CD14-positive monocyte (primary cell): ENCODE measurements around the gene AMACR. TPM values are rescaled to one million over a fixed set of nuclear protein-coding genes. Genes with fewer than 3 reads are reported as not detected.

ENCODE experiments used
- DNase-seq, 3 donors: peaks; one replicate each; pipeline ENCODE4 v3.0.0-alpha.2; 2011 to 2022
- H2AFZ ChIP-seq: 2 replicates; pipeline ENCODE4 v1.6.0; 2012; ENCODE audit warnings: mild to moderate bottlenecking, low read depth, low read length, inconsistent platforms; ENCODE audit not compliant: insufficient read depth, poor library complexity, severe bottlenecking
- H3K27ac ChIP-seq, 2 donors: 1 replicate in 1 of 2; 2 replicates in 1 of 2; pipeline ENCODE4 v1.5.1; 2012 to 2013; ENCODE audit warnings: low read length in 2 of 2, control low read depth in 1 of 2, inconsistent platforms in 1 of 2, low read depth in 1 of 2, mild to moderate bottlenecking in 1 of 2
- H3K27me3 ChIP-seq, 2 donors: one replicate each; pipeline versions ENCODE4 v1.6.0 to v1.6.1; 2011 to 2013; ENCODE audit warnings: low read length in 2 of 2; ENCODE audit not compliant: control insufficient read depth in 2 of 2, insufficient read depth in 2 of 2
- H3K36me3 ChIP-seq, 2 donors: replicated peaks in 1 of 2; 1 replicate in 1 of 2; 2 replicates in 1 of 2; pipeline versions ENCODE4 v1.5.1 to v1.6.1; 2012 to 2013; ENCODE audit warnings: low read length in 2 of 2, control low read depth in 1 of 2, inconsistent platforms in 1 of 2, mild to moderate bottlenecking in 1 of 2; ENCODE audit not compliant: insufficient read depth in 2 of 2, control insufficient read depth in 1 of 2
- H3K4me1 ChIP-seq, 2 donors: 1 replicate in 1 of 2; 2 replicates in 1 of 2; pipeline versions ENCODE4 v1.5.1 to v1.6.1; 2012 to 2013; ENCODE audit warnings: low read length in 2 of 2, control low read depth in 1 of 2, inconsistent platforms in 1 of 2, mild to moderate bottlenecking in 1 of 2, moderate library complexity in 1 of 2; ENCODE audit not compliant: insufficient read depth in 2 of 2, control insufficient read depth in 1 of 2
- H3K4me2 ChIP-seq: replicated peaks from 2 replicates; pipeline ENCODE3; 2012; ENCODE audit warnings: low read length, moderate library complexity, mild to moderate bottlenecking; ENCODE audit not compliant: poor library complexity, severe bottlenecking; ENCODE audit errors: extremely low read depth
- H3K4me3 ChIP-seq, 3 experiments: fragments of 200-600 bp in 1 of 3; sonication (generic) in 1 of 3; replicated peaks in 1 of 3; 1 replicate in 2 of 3; 2 replicates in 1 of 3; pipeline ENCODE4 v1.5.1; 2011 to 2013; ENCODE audit warnings: low read length in 3 of 3, mild to moderate bottlenecking in 3 of 3, control low read depth in 2 of 3, low read depth in 2 of 3, inconsistent platforms in 1 of 3, moderate library complexity in 1 of 3
- H3K79me2 ChIP-seq: 2 replicates; pipeline ENCODE4 v1.6.0; 2012; ENCODE audit warnings: mild to moderate bottlenecking, control low read depth, inconsistent platforms, low read length, moderate library complexity; ENCODE audit not compliant: insufficient read depth
- H3K9ac ChIP-seq: 2 replicates; pipeline ENCODE4 v1.6.0; 2017; ENCODE audit warnings: low read length, mild to moderate bottlenecking; ENCODE audit not compliant: insufficient read depth, poor library complexity, severe bottlenecking
- H3K9me3 ChIP-seq, 2 donors: replicated peaks in 1 of 2; 1 replicate in 1 of 2; 2 replicates in 1 of 2; pipeline versions ENCODE4 v1.5.1 to v1.6.1; 2012 to 2013; ENCODE audit warnings: low read length in 2 of 2, control low read depth in 1 of 2; ENCODE audit not compliant: control insufficient read depth in 1 of 2, insufficient read depth in 1 of 2
- H4K20me1 ChIP-seq: 2 replicates; pipeline ENCODE4 v1.6.0; 2012; ENCODE audit warnings: mild to moderate bottlenecking, low read length, control low read depth, moderate library complexity; ENCODE audit not compliant: insufficient read depth
- H3K27ac Mint-ChIP-seq, 7 donors: one replicate each; pipeline ENCODE4 v1.8.0; 2020; ENCODE audit warnings: mild to moderate bottlenecking in 7 of 7, mixed read lengths in 7 of 7, moderate library complexity in 6 of 7, inconsistent platforms in 2 of 7
- H3K27me3 Mint-ChIP-seq, 3 donors: one replicate each; pipeline ENCODE4 v1.8.0; 2021 to 2022; ENCODE audit warnings: low read depth in 3 of 3, mild to moderate bottlenecking in 3 of 3, mixed read lengths in 3 of 3, moderate library complexity in 3 of 3, inconsistent platforms in 1 of 3
- H3K36me3 Mint-ChIP-seq, 2 donors: one replicate each; pipeline ENCODE4 v1.8.0; 2020; ENCODE audit warnings: mixed read lengths in 2 of 2, inconsistent platforms in 1 of 2, mild to moderate bottlenecking in 1 of 2
- H3K4me1 Mint-ChIP-seq: one replicate; pipeline ENCODE4 v1.8.0; 2020; ENCODE audit warnings: mild to moderate bottlenecking, mixed read lengths
- H3K4me3 Mint-ChIP-seq, 2 donors: one replicate each; pipeline ENCODE4 v1.8.0; 2020; ENCODE audit warnings: mild to moderate bottlenecking in 2 of 2, mixed read lengths in 2 of 2, moderate library complexity in 1 of 2
- H3K9me3 Mint-ChIP-seq, 7 donors: one replicate each; pipeline ENCODE4 v1.8.0; 2020 to 2022; ENCODE audit warnings: mixed read lengths in 7 of 7, mild to moderate bottlenecking in 6 of 7, moderate library complexity in 6 of 7, inconsistent platforms in 2 of 7
- CTCF ChIP-seq: fragments of 200-600 bp; IDR thresholded peaks from one replicate; pipeline ENCODE4 v1.8.0; 2022; ENCODE audit warnings: antibody characterized with exemption, mild to moderate bottlenecking
- WGBS: methylation state at CpG from one replicate; pipeline ENCODE4 v1.1.5; 2013; ENCODE audit warnings: missing lambda C conversion rate; ENCODE audit not compliant: insufficient coverage; 5-methylcytosine and 5-hydroxymethylcytosine counted together
- intact Hi-C, 2 donors: fragments of 100-400 bp; cut with micrococcal nuclease; formaldehyde crosslinking; loops; one replicate each; pipeline versions ENCODE4 v1.15.0 to v1.15.1; 2023
- polyA plus RNA-seq, 3 donors: library from polyadenylated mRNA; depleted of rRNA in 1 of 3; unstranded in 2 of 3; stranded (reverse) in 1 of 3; fragments of 300-500 nt in 2 of 3; fragments of >200 nt in 1 of 3; fragmentation: Illumina TruSeq in 2 of 3; gene quantifications; 1 replicate in 2 of 3; 2 replicates in 1 of 3; pipeline ENCODE4 v1.2.3, GENCODE V29; 2012 to 2021

Gene AMACR
- polyA plus RNA-seq, 3 donors, result 1.2 to 6.1 (median 4.8) TPM

DNA sequence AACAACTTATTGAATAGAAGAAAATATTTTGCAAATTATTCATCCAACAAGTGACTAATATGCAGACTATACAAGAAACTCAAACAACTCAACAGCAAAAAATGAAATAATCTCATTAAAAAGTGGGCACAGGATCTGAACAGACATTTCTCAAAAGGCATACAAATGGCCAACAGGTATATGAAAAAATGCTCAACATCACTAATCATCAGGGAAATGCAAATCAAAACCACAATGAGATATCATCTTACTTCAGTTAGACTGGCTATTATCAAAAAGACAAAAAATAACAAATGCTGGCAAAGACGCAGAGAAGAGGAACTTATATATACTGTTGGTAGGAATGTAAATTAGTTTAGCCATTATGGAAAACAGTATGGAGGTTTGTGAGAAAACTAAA lies 1.8 kb upstream of the AMACR start:
- no peak for DNase-seq
- no peak overlapping the region for H3K27ac ChIP-seq
- no peak overlapping the region for H3K4me2 ChIP-seq
- no peak overlapping the region for H3K9ac ChIP-seq
- no CpG with 5 or more reads among the region's 1 CpG for WGBS
- H2AFZ ChIP-seq, result peak overlapping the region; percentile 95
- peaks cover 13 to 16% of the 10 kb centered on the region in 2 donors for H3K4me1 ChIP-seq
- no peaks in the 10 kb centered on the region for H3K79me2 ChIP-seq
- no peaks in the 10 kb centered on the region for H3K9me3 ChIP-seq
- H3K4me1 Mint-ChIP-seq, result peaks cover 19% of the 10 kb centered on the region
- H3K27me3 Mint-ChIP-seq, result peaks cover 0 to 3% (median 2%) of the 10 kb centered on the region in 3 donors
- no peak for TF ChIP-seq CTCF
- no peak overlapping the region for H3K4me3 Mint-ChIP-seq
- no peak overlapping the region for H3K4me3 ChIP-seq
- peaks cover 0 to 5% (median 0%) of the 10 kb centered on the region in 7 donors for H3K9me3 Mint-ChIP-seq
- no peak overlapping the region for H3K27ac Mint-ChIP-seq
- intact Hi-C loops, result no loop called here
- H3K27me3 ChIP-seq, result no peaks in the 10 kb centered on the region
- peaks cover 0 to 5% of the 10 kb centered on the region in 2 donors for H3K36me3 Mint-ChIP-seq
- no peaks in the 10 kb centered on the region for H4K20me1 ChIP-seq
- no peaks in the 10 kb centered on the region for H3K36me3 ChIP-seq

- no peak for DNase-seq
- Histone ChIP-seq H2AFZ (peak overlapping the region; percentile 95), H4K20me1 (no peaks in the 10 kb centered on the region), H3K9me3 (no peaks in the 10 kb centered on the region), H3K4me1 (peaks cover 13 to 16% of the 10 kb centered on the region in 2 donors), H3K4me2 (peak overlapping the region; percentile 82), H3K36me3 (peaks cover 0 to 3% of the 10 kb centered on the region in 2 donors), H3K9ac (peak overlapping the region; percentile 71), H3K79me2 (no peaks in the 10 kb centered on the region), H3K27ac (peak overlapping the region in 1 of 2 donors; percentile 88), H3K4me3 (peak overlapping the region; percentile 92 to 98 (median 96)), H3K27me3 (no peaks in the 10 kb centered on the region)
- Mint-ChIP-seq H3K4me3 (peak overlapping the region; percentile 92 to 96), H3K27me3 (peaks cover 0 to 3% (median 2%) of the 10 kb centered on the region in 3 donors), H3K36me3 (peaks cover 0 to 10% of the 10 kb centered on the region in 2 donors), H3K27ac (peak overlapping the region in 5 of 7 donors; percentile 23 to 86 (median 79)), H3K9me3 (peaks cover 0 to 5% (median 0%) of the 10 kb centered on the region in 7 donors), H3K4me1 (peaks cover 19% of the 10 kb centered on the region)
- TF ChIP-seq CTCF, result no peak
- WGBS, result no CpG with 5 or more reads among the region's 1 CpG
- intact Hi-C loops, result no loop called here
Measured at GRCh38 chr5:34008802-34009201, 952 bp upstream of the AMACR start.
